Urinary bladder (tissue), 4 donors: ENCODE results near the gene COMMD6. TPM values are rescaled to one million over a fixed set of nuclear protein-coding genes. Genes with fewer than 3 reads are reported as not detected.
A peak's percentile ranks its signal among the peaks of the same experiment; 100 is the strongest.

Experiments used
- DNase-seq: peaks from one replicate; pipeline ENCODE4 v3.0.0-alpha.2; 2015; ENCODE audit errors: extremely low spot score
- H3K27ac ChIP-seq: one replicate; pipeline ENCODE4 v1.5.1; 2013; ENCODE audit warnings: low read depth, mild to moderate bottlenecking, moderate library complexity
- H3K36me3 ChIP-seq: one replicate; pipeline ENCODE4 v1.6.1; 2013; ENCODE audit warnings: mild to moderate bottlenecking, moderate library complexity; ENCODE audit not compliant: insufficient read depth
- H3K4me1 ChIP-seq: one replicate; pipeline ENCODE4 v1.6.1; 2013; ENCODE audit warnings: mild to moderate bottlenecking, moderate library complexity; ENCODE audit not compliant: insufficient read depth
- H3K4me3 ChIP-seq: one replicate; pipeline ENCODE4 v1.5.1; 2013; ENCODE audit warnings: low read depth, low read length
- WGBS: extraction: QIAGEN DNeasy Blood & Tissue Kit; methylation state at CpG from one replicate; pipeline ENCODE4 v1.1.7; 2013; 5-methylcytosine and 5-hydroxymethylcytosine counted together
- polyA plus RNA-seq: library from polyadenylated mRNA; stranded (reverse); fragments of 200-250 nt; gene quantifications from one replicate; pipeline ENCODE4 v1.2.3, GENCODE V29; 2013
- total RNA-seq: library from RNA; depleted of rRNA; stranded (reverse); fragments of >200 nt; gene quantifications from one replicate; pipeline ENCODE4 v1.2.3, GENCODE V29; 2014
- donor health status: healthy with polysubstance abuse.
- donor health status: healthy.

Gene COMMD6
- total and polyA plus RNA-seq, 2 donors = 124 to 196 TPM

DNA sequence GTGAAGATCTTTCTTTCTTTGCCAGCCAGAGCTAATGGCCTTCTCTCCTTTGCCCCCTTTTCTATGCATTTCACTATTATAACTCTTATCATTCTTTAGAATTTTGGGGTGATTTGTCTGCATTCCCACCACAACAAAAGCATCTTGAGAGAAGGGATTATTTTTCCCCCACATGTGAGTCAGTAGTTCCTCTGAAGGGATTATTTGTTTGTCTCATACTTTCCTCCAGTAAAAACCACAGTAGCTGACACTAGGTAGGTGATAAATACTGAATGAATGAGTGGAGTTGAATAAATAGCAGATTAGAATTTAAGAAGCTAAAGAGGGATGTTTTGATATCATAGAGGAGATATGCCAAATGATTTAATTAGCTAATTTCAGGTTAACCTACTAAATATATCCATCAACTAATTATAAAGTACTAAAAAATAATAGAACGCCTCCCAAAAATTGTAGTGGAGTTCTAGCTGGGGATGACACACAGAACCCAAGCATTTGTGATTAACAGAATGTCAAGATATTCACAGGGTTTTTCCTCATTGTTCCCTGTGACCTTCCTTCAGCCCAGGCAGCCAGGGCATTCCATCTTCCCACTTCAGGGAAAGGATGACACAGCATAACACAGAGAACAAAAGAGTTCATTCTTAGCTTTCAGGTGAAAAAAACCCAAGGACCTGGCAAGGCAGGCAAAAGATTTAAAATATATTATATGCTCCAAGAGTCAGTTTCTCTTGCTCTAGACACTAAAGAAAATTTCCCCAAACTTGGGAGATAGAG lies 52.2 kb downstream of the COMMD6 start:
- no peak overlapping the region for H3K4me3 ChIP-seq
- 91% methylated on average over 1 of the region's 1 CpG for WGBS
- no peaks in the 10 kb centered on the region for H3K4me1 ChIP-seq
- no peak for DNase-seq
- no peaks in the 10 kb centered on the region for H3K36me3 ChIP-seq
- no peak overlapping the region for H3K27ac ChIP-seq

GRCh38 chr13:75482820-75483079 lies 54.9 kb downstream of the COMMD6 start:
- DNase-seq = no peak
- Histone ChIP-seq H3K27ac (no peak overlapping the region), H3K36me3 (no peaks in the 10 kb centered on the region), H3K4me3 (no peak overlapping the region), H3K4me1 (no peaks in the 10 kb centered on the region)
- 1% methylated on average over 1 of the region's 1 CpG for WGBS

DNA sequence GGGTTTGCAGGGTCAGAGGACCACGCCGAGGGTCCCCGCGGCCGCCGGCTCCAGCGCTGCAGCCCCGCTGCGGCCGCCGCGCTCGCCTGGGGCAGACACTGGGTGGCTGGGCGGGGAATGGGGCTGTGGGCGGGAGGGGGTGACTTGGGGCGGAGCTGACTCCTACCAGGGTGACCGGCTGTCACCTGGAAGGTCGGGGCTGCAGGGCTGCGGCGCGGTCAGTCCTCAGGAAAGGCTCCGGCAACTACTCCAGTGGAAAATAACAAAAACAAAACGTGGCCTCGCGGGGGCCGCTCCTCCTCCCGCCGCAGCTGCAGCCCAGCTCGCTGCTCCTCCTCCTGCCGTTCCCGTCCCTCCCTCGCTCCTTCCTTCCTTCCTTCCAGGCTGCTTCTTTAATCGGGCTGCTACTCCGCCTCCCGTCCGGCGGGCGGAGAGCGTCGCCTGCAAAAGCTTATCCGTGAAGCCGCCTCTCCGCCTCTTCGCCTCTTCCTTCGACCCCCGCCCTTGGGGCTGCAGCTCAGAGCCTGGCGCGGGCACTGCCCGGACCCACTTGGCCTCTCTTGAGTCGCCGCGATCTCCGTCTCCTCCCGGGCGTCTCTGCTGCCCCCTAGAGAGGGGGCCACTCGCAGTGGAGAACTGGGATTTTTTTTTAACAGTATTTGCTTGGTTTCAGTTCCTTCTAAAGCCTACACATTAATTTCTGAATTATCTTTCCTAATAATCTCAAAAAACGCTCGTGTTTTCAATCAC lies 55.4 kb downstream of the COMMD6 start, which contains the start of gene TBC1D4:
TBC1D4 (minus strand) TSS at position 100 of the 750 bp plus-strand sequence. CDS start 402 bp downstream, outside the sequence.
- H3K27ac ChIP-seq = no peak within 1 kb of the TSS
- H3K36me3 ChIP-seq = no peaks in the 10 kb centered on the region
- no peaks in the 10 kb centered on the region for H3K4me1 ChIP-seq
- H3K4me3 ChIP-seq = peak within 1 kb of the TSS; percentile 90
- WGBS = under 1% methylated on average over 58 of the region's 58 CpGs
- peak; percentile 68 for DNase-seq

GRCh38 chr13:75481176-75482069 lies 56.2 kb downstream of the COMMD6 start:
- H3K36me3 ChIP-seq = no peaks in the 10 kb centered on the region
- H3K27ac ChIP-seq = no peak overlapping the region
- peak overlapping the region; percentile 90 for H3K4me3 ChIP-seq
- DNase-seq = no peak
- WGBS = under 1% methylated on average over 100 of the region's 100 CpGs
- H3K4me1 ChIP-seq = no peaks in the 10 kb centered on the region

DNA sequence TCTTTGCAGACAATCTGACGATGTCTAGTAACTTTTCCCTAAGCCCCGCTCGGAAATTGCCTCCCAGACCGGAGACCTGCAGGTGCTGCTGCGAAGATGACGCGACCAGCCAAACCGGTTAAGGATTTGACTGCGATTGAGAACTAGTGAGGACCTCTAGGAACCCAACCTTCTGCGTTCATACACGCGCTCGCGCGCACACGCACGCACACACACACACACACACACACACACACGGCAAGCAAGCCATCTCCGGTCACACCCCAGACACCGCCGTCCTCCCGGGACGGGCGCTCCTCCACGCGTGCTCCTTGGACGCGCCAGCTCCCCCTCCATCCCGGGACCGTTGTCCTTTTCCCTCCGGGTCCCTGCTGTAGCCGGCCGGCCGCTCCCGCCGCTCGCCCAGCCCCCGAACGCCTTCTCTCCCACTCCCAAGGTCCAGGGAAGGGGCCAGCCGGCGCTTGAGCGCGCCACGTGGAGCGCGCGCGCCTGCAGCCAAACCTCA lies 56.9 kb downstream of the COMMD6 start:
- H3K4me1 ChIP-seq = no peaks in the 10 kb centered on the region
- H3K27ac ChIP-seq = no peak overlapping the region
- H3K4me3 ChIP-seq = peak overlapping the region; percentile 90
- H3K36me3 ChIP-seq = no peaks in the 10 kb centered on the region
- DNase-seq = peak; percentile 70
- under 1% methylated on average over 48 of the region's 48 CpGs for WGBS

DNA sequence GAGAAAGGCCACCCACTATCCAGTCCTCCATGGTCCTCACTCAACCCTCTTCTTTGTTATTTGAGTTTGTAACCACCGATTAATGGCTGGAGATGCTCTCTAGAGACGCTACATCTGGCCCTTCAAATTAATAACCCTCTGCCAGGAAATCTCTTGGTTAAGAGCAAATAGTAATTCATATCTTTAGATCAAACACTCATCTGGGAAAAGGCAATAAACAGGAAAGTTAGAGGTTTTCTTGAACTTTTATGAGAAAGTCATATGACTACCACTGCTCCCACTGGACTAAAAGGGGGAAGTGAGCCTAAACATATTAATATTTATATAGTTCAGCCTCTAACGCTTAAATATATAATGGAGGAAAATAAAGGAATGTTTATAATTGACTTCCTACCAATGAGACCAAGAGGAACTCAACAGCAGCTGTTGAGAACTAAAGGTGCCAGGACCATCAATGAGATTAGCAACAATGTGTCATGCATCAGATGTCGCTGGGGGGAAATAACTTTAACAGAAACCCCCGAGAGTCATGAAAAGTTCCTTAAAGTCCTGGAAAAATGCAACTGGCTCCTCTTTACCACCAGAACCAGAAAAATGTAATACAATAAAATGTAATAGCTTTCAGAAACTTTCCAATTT lies 58.4 kb downstream of the COMMD6 start:
- no peak for DNase-seq
- no peak overlapping the region for H3K4me3 ChIP-seq
- H3K4me1 ChIP-seq = no peaks in the 10 kb centered on the region
- 76% methylated on average over 5 of the region's 5 CpGs for WGBS
- no peak overlapping the region for H3K27ac ChIP-seq
- no peaks in the 10 kb centered on the region for H3K36me3 ChIP-seq

GRCh38 chr13:75478659-75479058 lies 59.0 kb downstream of the COMMD6 start:
- DNase-seq = no peak
- Histone ChIP-seq H3K36me3 (no peaks in the 10 kb centered on the region), H3K4me1 (no peaks in the 10 kb centered on the region), H3K4me3 (no peak overlapping the region), H3K27ac (no peak overlapping the region)
- 95% methylated on average over 4 of the region's 4 CpGs for WGBS

Other genes with a start within 250 kb of the COMMD6 start
- gene TBC1D4, start 55.7 kb downstream of the COMMD6 start, total RNA-seq = 28.7 TPM
- gene TBC1D4, start 55.7 kb downstream of the COMMD6 start, polyA plus RNA-seq = 5.4 TPM
- 37.2 TPM for gene UCHL3, start 11.9 kb upstream of the COMMD6 start, total RNA-seq
- 25.7 TPM for gene UCHL3, start 11.9 kb upstream of the COMMD6 start, polyA plus RNA-seq
- 79.7 TPM for gene LMO7, start 98.5 kb upstream of the COMMD6 start, total RNA-seq
- 6.8 TPM for gene LMO7, start 98.5 kb upstream of the COMMD6 start, polyA plus RNA-seq